K562 (cell line): ENCODE measurements around the gene MLN. TPM values are rescaled to one million over a fixed set of nuclear protein-coding genes. Genes with fewer than 3 reads are reported as not detected.

Experiments used
- ATAC-seq: fragments of 200-7000 bp; cut with Tn5 transposase; 3 replicates; pipeline ENCODE4 v1.9.1; 2020; ENCODE audit warnings: moderate library complexity
- BruUV-seq: library from RNA; stranded (reverse); fragments of 400-500 nt; replicated peaks from 2 replicates; lab custom pipeline; 2021; lab: Mats Ljungman, UMichigan
- CTCF ChIA-PET: fragments of 300-600 bp; formaldehyde crosslinking; extraction: SDS; loops from one replicate; lab custom pipeline; 2021; ENCODE audit warnings: low intra/inter-chr PET ratio; lab: Yijun Ruan, JAX
- POLR2A ChIA-PET: fragments of 300-600, 350-650 bp; sonication (Branson Sonifier 250); formaldehyde crosslinking; extraction: SDS; loops from one replicate; lab custom pipeline; 2021; ENCODE audit warnings: antibody characterized with exemption, inconsistent platforms; lab: Yijun Ruan, JAX
- DNase-seq, 4 experiments: peaks; one replicate each; pipeline versions ENCODE4 v3.0.0 to v3.0.0-alpha.2; 2011 to 2018; ENCODE audit warnings: low spot score in 3 of 4, mixed read lengths in 3 of 4; ENCODE audit errors: extremely low read depth in 1 of 4
- FAIRE-seq: peaks from 2 replicates; lab custom pipeline; 2011; peaks lifted over from hg19 to GRCh38; lab: Jason Lieb, UNC
- H2AFZ ChIP-seq: 2 replicates; pipeline ENCODE4 v1.6.0; 2011; ENCODE audit warnings: low read depth, low read length, control low read depth, inconsistent platforms
- H3K27ac ChIP-seq: fragments of 200-600 bp; 3 replicates; pipeline ENCODE4 v1.8.0; 2011; ENCODE audit warnings: low read depth, mild to moderate bottlenecking, control low read depth, inconsistent platforms, low read length, moderate library complexity, mixed read lengths; ENCODE audit errors: extremely low read depth
- H3K27me3 ChIP-seq, 2 experiments: fragments of 300-600 bp in 1 of 2; 2 replicates in 1 of 2; 3 replicates in 1 of 2; pipeline versions ENCODE4 v1.6.0 to v1.8.0; 2011; ENCODE audit warnings: inconsistent platforms in 2 of 2, low read length in 2 of 2, mild to moderate bottlenecking in 1 of 2, mixed read lengths in 1 of 2, moderate library complexity in 1 of 2; ENCODE audit not compliant: control insufficient read depth in 2 of 2, insufficient read depth in 2 of 2
- H3K36me3 ChIP-seq: fragments of 300-600 bp; 3 replicates; pipeline ENCODE4 v1.8.0; 2011; ENCODE audit warnings: mild to moderate bottlenecking, low read length, inconsistent platforms; ENCODE audit not compliant: control insufficient read depth, insufficient read depth
- H3K4me1 ChIP-seq, 2 experiments: fragments of 200-600 bp in 1 of 2; replicated peaks in 1 of 2; 2 replicates in 1 of 2; 3 replicates in 1 of 2; pipeline versions ENCODE4 v1.5.1 to v1.8.0; 2011; ENCODE audit warnings: inconsistent platforms in 2 of 2, low read length in 2 of 2, mild to moderate bottlenecking in 1 of 2, mixed read lengths in 1 of 2, moderate library complexity in 1 of 2; ENCODE audit not compliant: control insufficient read depth in 2 of 2, insufficient read depth in 2 of 2
- H3K4me2 ChIP-seq: 2 replicates; pipeline ENCODE4 v1.6.1; 2011; ENCODE audit warnings: low read length, control low read depth, inconsistent platforms, mixed read lengths; ENCODE audit not compliant: insufficient read depth
- H3K4me3 ChIP-seq: fragments of 200-600 bp; sonication (generic), shearing (Covaris generic); 2 replicates; pipeline ENCODE4 v1.5.1; 2016; ENCODE audit warnings: control low read depth, inconsistent platforms
- H3K79me2 ChIP-seq: fragments of 200-600 bp; 3 replicates; pipeline ENCODE4 v1.8.0; 2011; ENCODE audit warnings: low read length, inconsistent platforms; ENCODE audit not compliant: control insufficient read depth, insufficient read depth
- H3K9ac ChIP-seq, 2 experiments: 2 replicates each; pipeline versions ENCODE4 v1.6.0 to v1.6.1; 2011; ENCODE audit warnings: low read depth in 2 of 2, low read length in 2 of 2, control low read depth in 1 of 2, inconsistent platforms in 1 of 2, mild to moderate bottlenecking in 1 of 2, mixed read lengths in 1 of 2; ENCODE audit not compliant: insufficient read depth in 1 of 2
- H3K9me1 ChIP-seq: one replicate; pipeline ENCODE4 v1.6.0; 2011; ENCODE audit warnings: inconsistent platforms, mild to moderate bottlenecking, low read length, moderate library complexity; ENCODE audit not compliant: control insufficient read depth, insufficient read depth
- H3K9me3 ChIP-seq: replicated peaks from 2 replicates; pipeline ENCODE4 v1.5.1; 2011; ENCODE audit warnings: low read depth, low read length, inconsistent platforms; ENCODE audit not compliant: control insufficient read depth, insufficient read depth
- H4K20me1 ChIP-seq: replicated peaks from 2 replicates; pipeline ENCODE4 v1.6.1; 2011; ENCODE audit warnings: low read length, inconsistent platforms, mixed read lengths; ENCODE audit not compliant: control insufficient read depth, insufficient read depth
- CUX1 ChIP-seq: fragments of 200-800 bp; sonication (Bioruptor generic); IDR thresholded peaks from 2 replicates; pipeline ENCODE4 v1.6.1; 2016; ENCODE audit warnings: missing genetic modification characterization, missing compliant biosample characterization
- PML ChIP-seq: IDR thresholded peaks from 2 replicates; pipeline ENCODE4 v1.6.1; 2012; ENCODE audit warnings: low read length, inconsistent platforms
- SMAD2 ChIP-seq: fragments of 150-350 bp; IDR thresholded peaks from 2 replicates; pipeline ENCODE4 v1.6.1; 2014; ENCODE audit warnings: low read depth, mild to moderate bottlenecking, low read length
- TCFL5 ChIP-seq: fragments of 250-450 bp; sonication (Bioruptor Pico); conservative IDR thresholded peaks from 2 replicates; pipeline ENCODE4 v1.6.1; 2021; ENCODE audit warnings: mild to moderate bottlenecking, moderate library complexity, matching md5 sums
- ZBTB33 ChIP-seq: sonication (generic); formaldehyde crosslinking; IDR thresholded peaks from 2 replicates; pipeline ENCODE4 v1.8.1; 2023; ENCODE audit warnings: mild to moderate bottlenecking, missing genetic modification reagents
- ZHX1 ChIP-seq: fragments of 150-350 bp; conservative IDR thresholded peaks from 2 replicates; pipeline ENCODE4 v1.6.1; 2014; ENCODE audit warnings: low read length
- WGBS: fragments of 100-300 bp; shearing (Covaris generic); methylation state at CpG from one replicate; pipeline ENCODE4 v1.1.6; 2016; ENCODE audit warnings: low coverage, mixed read lengths; ENCODE audit not compliant: insufficient coverage; ENCODE audit errors: missing lambda C conversion rate; 5-methylcytosine and 5-hydroxymethylcytosine counted together
- in situ Hi-C: fragments of 300-500 bp; cut with MboI; formaldehyde crosslinking; loops from 4 replicates; pipeline ENCODE4 v1.15.0; 2018; ENCODE audit warnings: inconsistent platforms, mixed read lengths
- intact Hi-C: fragments of 100-400 bp; cut with micrococcal nuclease; formaldehyde crosslinking; loops from 2 replicates; pipeline ENCODE4 v1.14.2; 2022
- polyA plus RNA-seq, 8 experiments: library from polyadenylated mRNA; depleted of rRNA in 4 of 8; stranded (reverse) in 5 of 8; unstranded in 3 of 8; fragments of >200 nt; fragmentation: Nextera tagmentation in 2 of 8; fragmentation: Illumina TruSeq in 1 of 8; extraction: Ambion mirVana in 2 of 8; extraction: Trizol in 1 of 8; gene quantifications; 2 replicates each; pipeline versions ENCODE4 v1.2.1 to v1.2.3, GENCODE V29; 2011 to 2014; ENCODE audit warnings: inconsistent platforms in 1 of 8, missing spikeins in 1 of 8
- total RNA-seq, 7 experiments: library from RNA; depleted of rRNA in 6 of 7; stranded (reverse); fragments of >200 nt in 6 of 7; fragmentation: Illumina TruSeq in 2 of 7; extraction: Trizol in 2 of 7; gene quantifications; 2 replicates each; pipeline versions ENCODE4 v1.2.1 to v1.2.3, GENCODE V29; 2011 to 2021; ENCODE audit warnings: low replicate concordance in 1 of 7

MLN gene
- total and polyA plus RNA-seq, 9 of the 15 experiments (the other 6 are each of a cell fraction or from before 2014, with no cell fraction given): not detected

- H3K79me2 ChIP-seq: no peaks in the 10 kb centered on the region
- no peak for TF ChIP-seq SMAD2
- TF ChIP-seq CUX1 (CRISPR knock-in tag): no peak
- TF ChIP-seq ZBTB33 (CRISPR knock-in tag): no peak
- no peak for TF ChIP-seq TCFL5 (CRISPR knock-in tag)
- no peak for TF ChIP-seq PML
- no peak for TF ChIP-seq ZHX1
- no peak overlapping the region for H3K4me3 ChIP-seq
- FAIRE-seq: no peak
- no peak for DNase-seq
- H3K9me1 ChIP-seq: peaks cover 5% of the 10 kb centered on the region
- CTCF ChIA-PET: no interaction called here
- H3K9ac ChIP-seq: no peak overlapping the region; a peak in 1 of 4 replicates
- in situ Hi-C loops (no loop called here), intact Hi-C loops (no loop called here)
- peaks cover 15% of the 10 kb centered on the region; the same call in 1 of the 2 replicates for H4K20me1 ChIP-seq
- H3K27ac ChIP-seq: no peak overlapping the region
- no peak overlapping the region for H2AFZ ChIP-seq
- BruUV-seq: no TSS peak
- H3K27me3 ChIP-seq: peaks cover 29 to 70% of the 10 kb centered on the region in 2 experiments; a peak in 4 of 5 replicates
- no peaks in the 10 kb centered on the region for H3K9me3 ChIP-seq
- peaks cover 2 to 15% of the 10 kb centered on the region in 2 experiments; a peak in 3 of 5 replicates for H3K4me1 ChIP-seq
- WGBS: 0% methylated on average over 5 of the region's 5 CpGs
- H3K4me2 ChIP-seq: no peak overlapping the region
- no peak for ATAC-seq
- POLR2A ChIA-PET: no interaction called here
- no peaks in the 10 kb centered on the region for H3K36me3 ChIP-seq
Measured at GRCh38 chr6:33747823-33748222, 56.0 kb downstream of the MLN start.
